Activated CD8-positive, alpha-beta T cell treated with anti-CD3 and anti-CD28 coated beads, Interleukin-2, amount 10 ng/mL, durations not matched to agents 7 days and 5 days (primary cell): ENCODE measurements around the gene ANO4. TPM values are rescaled to one million over a fixed set of nuclear protein-coding genes. Genes with fewer than 3 reads are reported as not detected.

Source experiments
- ATAC-seq: fragments of 150-1000 bp; cut with Tn5 transposase; one replicate; pipeline ENCODE4 v1.10.0; 2021; ENCODE audit warnings: moderate library complexity
- CTCF ChIA-PET: fragments of 350-600 bp; sonication (Branson Sonifier 250); formaldehyde crosslinking; loops from one replicate; lab custom pipeline; 2021; ENCODE audit warnings: antibody characterized with exemption; lab: Charles Lee
- POLR2A ChIA-PET: fragments of 350-600 bp; sonication (Branson Sonifier 250); formaldehyde crosslinking; loops from one replicate; lab custom pipeline; 2021; ENCODE audit warnings: antibody characterized with exemption; lab: Charles Lee
- DNase-seq: peaks from one replicate; pipeline ENCODE4 v3.0.0-alpha.2; 2020
- H3K27ac Mint-ChIP-seq: one replicate; pipeline ENCODE4 v1.8.0; 2021; ENCODE audit warnings: mild to moderate bottlenecking, mixed read lengths
- H3K27me3 Mint-ChIP-seq: one replicate; pipeline ENCODE4 v1.8.0; 2021; ENCODE audit warnings: low read depth, mixed read lengths
- H3K36me3 Mint-ChIP-seq: one replicate; pipeline ENCODE4 v1.8.0; 2021; ENCODE audit warnings: low read depth, mixed read lengths
- H3K4me1 Mint-ChIP-seq: one replicate; pipeline ENCODE4 v1.8.0; 2021; ENCODE audit warnings: low read depth, mixed read lengths
- H3K4me3 Mint-ChIP-seq: one replicate; pipeline ENCODE4 v1.8.0; 2021; ENCODE audit warnings: mild to moderate bottlenecking, mixed read lengths
- H3K9me3 Mint-ChIP-seq: one replicate; pipeline ENCODE4 v1.8.0; 2022; ENCODE audit warnings: mixed read lengths; ENCODE audit not compliant: insufficient read depth
- total RNA-seq, 2 experiments: library from RNA; stranded (reverse); gene quantifications; one replicate each; pipeline ENCODE4 v1.2.3, GENCODE V29; 2021

The ANO4 gene
- total RNA-seq, 2 experiments from 2014 or later, result not detected

DNA sequence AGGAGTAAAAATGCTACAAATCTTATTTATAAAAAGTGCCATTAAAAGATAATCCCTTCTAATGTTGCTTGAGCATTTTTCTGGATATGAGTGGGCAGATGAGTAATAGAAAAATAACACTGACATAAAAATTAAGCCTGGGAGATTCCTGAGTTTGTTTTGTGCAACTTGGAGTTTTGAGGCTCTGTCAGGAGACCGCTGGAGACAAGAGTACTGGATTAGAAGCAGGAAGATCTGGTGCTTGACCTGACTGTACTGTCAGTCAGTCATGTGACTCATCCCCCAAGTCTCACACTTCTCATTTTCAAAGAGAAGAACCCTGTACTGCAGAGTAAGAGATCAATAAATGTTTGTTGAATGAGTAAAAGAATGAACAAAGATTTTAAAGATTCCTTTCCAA lies 29.4 kb downstream of the ANO4 start:
- H3K27me3 Mint-ChIP-seq, result no peaks in the 10 kb centered on the region
- no peaks in the 10 kb centered on the region for H3K36me3 Mint-ChIP-seq
- ChIA-PET CTCF (no interaction called here), POLR2A (no interaction called here)
- H3K27ac Mint-ChIP-seq, result no peak overlapping the region
- no peak overlapping the region for H3K4me3 Mint-ChIP-seq
- no peaks in the 10 kb centered on the region for H3K9me3 Mint-ChIP-seq
- ATAC-seq (no peak), DNase-seq (no peak)
- H3K4me1 Mint-ChIP-seq, result no peaks in the 10 kb centered on the region

DNA sequence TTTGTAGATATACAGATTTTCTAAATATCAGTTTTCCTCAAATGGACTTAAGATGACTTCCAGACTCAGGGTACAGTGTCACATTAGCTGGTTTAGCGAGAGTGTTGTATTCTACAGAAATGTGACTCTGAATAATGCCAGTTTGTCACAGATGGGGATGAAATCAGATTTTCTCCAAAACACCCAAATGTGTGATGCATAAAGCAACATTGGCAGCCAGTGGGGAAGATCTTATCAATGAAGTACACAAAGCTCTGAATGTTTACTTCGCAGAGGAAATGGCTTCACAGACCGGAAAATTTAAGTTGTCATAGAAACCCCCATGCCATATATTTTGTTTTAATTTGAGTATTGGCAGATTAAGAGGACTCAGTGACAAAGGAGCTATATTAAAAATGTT lies 29.9 kb downstream of the ANO4 start:
- DNase-seq (no peak), ATAC-seq (no peak)
- no peaks in the 10 kb centered on the region for H3K27me3 Mint-ChIP-seq
- POLR2A ChIA-PET, result no interaction called here
- no peak overlapping the region for H3K4me3 Mint-ChIP-seq
- no peak overlapping the region for H3K27ac Mint-ChIP-seq
- no peaks in the 10 kb centered on the region for H3K9me3 Mint-ChIP-seq
- CTCF ChIA-PET, result no interaction called here
- no peaks in the 10 kb centered on the region for H3K4me1 Mint-ChIP-seq
- no peaks in the 10 kb centered on the region for H3K36me3 Mint-ChIP-seq

DNA sequence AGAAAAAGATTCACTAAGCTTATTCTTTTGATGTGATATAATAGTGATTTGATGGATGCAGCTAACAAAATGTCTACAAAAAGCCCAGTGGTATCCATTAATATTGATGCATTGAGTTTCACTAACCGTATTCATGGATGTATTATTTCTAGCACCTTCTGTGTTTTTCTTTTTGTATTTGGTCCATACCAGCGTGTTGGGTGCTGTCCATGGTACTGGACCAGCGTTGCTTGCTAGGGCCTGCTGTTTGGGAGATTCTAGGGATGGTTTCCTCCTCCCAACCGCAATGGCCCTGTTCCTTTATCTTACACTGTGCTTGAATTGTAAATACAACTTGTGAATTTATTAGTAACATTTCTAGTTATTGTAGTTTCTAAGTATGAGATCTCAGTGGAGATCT lies 31.7 kb downstream of the ANO4 start:
- H3K27ac Mint-ChIP-seq, result no peak overlapping the region
- CTCF ChIA-PET, result no interaction called here

DNA sequence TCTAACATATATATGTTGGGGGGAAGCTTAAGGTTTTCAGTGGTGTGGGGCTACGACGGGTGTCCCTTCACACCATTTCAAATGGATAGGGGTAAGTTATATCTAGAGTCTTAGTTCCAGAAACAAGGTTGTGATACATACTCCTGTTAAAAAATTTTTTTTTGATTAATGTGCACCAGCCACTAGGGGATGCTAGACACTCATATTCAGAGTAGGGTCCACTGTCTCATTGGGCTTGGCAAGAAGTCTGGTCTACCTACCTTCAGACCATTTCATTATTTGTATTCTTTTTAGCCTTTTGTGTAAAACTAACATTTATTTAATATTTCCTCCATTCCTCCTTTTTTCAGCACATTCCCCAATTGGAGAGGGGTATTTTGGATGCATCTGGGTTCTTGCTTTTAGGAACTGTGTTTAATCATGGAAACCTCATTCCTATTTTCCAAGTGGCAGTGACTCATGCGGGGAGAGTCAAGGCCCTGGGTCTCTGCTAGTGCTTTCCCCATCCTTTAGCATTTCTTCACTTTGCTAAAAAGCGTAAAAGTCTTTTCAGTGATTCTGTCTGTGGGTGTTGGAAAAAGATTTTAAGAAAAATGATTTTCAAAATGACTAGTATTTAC lies 33.4 kb downstream of the ANO4 start:
- H3K9me3 Mint-ChIP-seq, result no peaks in the 10 kb centered on the region
- H3K36me3 Mint-ChIP-seq, result no peaks in the 10 kb centered on the region
- ATAC-seq (no peak), DNase-seq (no peak)
- H3K4me3 Mint-ChIP-seq, result no peak overlapping the region
- ChIA-PET POLR2A (no interaction called here), CTCF (interaction anchor here (0.7 to 1.2 kb wide), 3 partner anchors 9 to 495 kb away, joined by 3 read pairs; no protein-coding TSS in a partner anchor)
- no peaks in the 10 kb centered on the region for H3K4me1 Mint-ChIP-seq
- no peaks in the 10 kb centered on the region for H3K27me3 Mint-ChIP-seq
- H3K27ac Mint-ChIP-seq, result no peak overlapping the region

More for the DNA sequence above, 31.7 kb downstream of the ANO4 start:
- H3K4me3 Mint-ChIP-seq, result no peak overlapping the region
- no peaks in the 10 kb centered on the region for H3K36me3 Mint-ChIP-seq
- peak; percentile 46 for DNase-seq
- POLR2A ChIA-PET, result no interaction called here
- no peak for ATAC-seq
- no peaks in the 10 kb centered on the region for H3K9me3 Mint-ChIP-seq
- no peaks in the 10 kb centered on the region for H3K4me1 Mint-ChIP-seq
- H3K27me3 Mint-ChIP-seq, result no peaks in the 10 kb centered on the region

DNA sequence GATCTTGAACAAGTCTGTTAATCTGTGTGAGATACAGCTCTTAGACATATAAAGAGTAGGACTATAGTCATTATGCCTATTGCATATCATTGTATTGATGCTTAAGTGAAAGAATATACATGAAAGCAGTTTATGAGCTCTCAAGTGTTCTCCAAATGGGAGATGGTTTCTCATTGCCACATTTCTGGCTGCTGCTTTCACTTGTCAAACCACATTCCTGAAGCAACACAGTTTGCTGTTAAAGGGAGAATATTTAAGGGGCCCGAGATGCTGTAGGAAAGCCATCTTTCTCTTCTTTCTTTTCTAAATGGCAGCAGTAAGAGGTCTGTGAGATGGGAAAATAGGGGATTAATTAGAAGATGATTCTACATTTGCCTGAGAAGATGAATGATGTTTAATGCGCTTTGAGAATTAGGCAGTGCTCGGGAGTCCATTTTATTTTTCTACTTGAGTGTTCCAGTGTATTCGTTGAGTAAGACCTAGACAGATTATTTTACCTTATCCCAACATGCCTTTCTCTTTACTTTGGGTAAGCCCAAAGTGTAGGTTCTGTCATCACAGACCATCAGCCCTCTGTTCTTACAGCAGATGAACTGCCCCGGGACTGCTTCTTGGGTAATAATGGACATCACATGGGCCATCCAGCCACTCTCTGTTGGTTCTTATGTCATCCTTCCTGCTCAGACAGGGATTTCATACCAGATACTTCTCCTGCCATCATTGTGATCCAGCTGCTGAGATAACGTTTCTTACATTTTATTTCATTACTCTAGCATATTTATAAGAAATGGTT lies 35.6 kb downstream of the ANO4 start:
- CTCF ChIA-PET, result no interaction called here
- Mint-ChIP-seq H3K4me3 (no peak overlapping the region), H3K4me1 (no peaks in the 10 kb centered on the region), H3K36me3 (no peaks in the 10 kb centered on the region), H3K9me3 (no peaks in the 10 kb centered on the region), H3K27ac (no peak overlapping the region), H3K27me3 (no peaks in the 10 kb centered on the region)
- DNase-seq (no peak), ATAC-seq (no peak)
- POLR2A ChIA-PET, result no interaction called here

DNA sequence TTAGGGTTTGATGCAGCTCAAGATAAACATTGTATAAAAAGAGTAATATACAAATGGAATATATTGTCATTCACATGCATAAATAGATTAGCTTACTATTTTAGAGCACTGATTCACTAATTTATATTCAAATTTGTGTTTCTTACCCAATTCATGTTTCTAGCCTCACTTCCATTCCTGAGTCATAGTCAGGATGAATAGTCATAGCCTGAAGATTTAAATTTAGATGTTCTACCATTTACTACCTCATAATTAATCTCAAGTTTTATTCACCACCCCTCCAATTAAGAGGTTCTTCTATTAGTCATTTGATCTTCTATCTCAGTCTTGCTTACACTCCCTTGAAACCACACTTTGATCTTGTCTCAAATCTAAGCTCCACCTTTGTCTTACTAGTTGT lies 38.7 kb downstream of the ANO4 start:
- Mint-ChIP-seq H3K4me3 (no peak overlapping the region), H3K9me3 (no peaks in the 10 kb centered on the region), H3K4me1 (no peaks in the 10 kb centered on the region), H3K27ac (no peak overlapping the region), H3K27me3 (no peaks in the 10 kb centered on the region), H3K36me3 (no peaks in the 10 kb centered on the region)
- ATAC-seq (no peak), DNase-seq (no peak)
- POLR2A ChIA-PET, result no interaction called here
- CTCF ChIA-PET, result interaction anchor here (1.5 kb wide), 1 partner anchor 8 kb away, joined by 3 read pairs; no protein-coding TSS in a partner anchor

DNA sequence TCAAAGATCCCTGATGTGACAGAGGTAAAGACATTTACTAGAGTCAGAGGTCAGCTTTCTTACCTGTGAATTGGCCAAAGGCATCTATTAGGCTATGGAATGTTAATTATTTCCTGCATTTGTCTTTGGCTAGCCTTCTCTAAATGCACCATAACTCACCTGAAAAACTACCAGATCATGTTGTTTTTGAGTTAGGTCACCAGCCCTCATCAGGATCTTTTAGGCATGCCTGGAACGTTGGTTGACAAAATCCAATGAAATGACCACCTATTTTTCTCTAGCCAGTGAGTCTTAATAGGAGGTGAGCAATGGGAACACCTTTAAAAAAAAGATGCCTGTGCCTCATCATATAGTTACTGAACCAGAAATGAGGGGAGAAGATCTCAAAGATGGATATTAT lies 46.2 kb downstream of the ANO4 start:
- Mint-ChIP-seq H3K27me3 (no peaks in the 10 kb centered on the region), H3K4me1 (no peaks in the 10 kb centered on the region), H3K9me3 (no peaks in the 10 kb centered on the region), H3K36me3 (no peaks in the 10 kb centered on the region), H3K4me3 (no peak overlapping the region), H3K27ac (no peak overlapping the region)
- no peak for DNase-seq
- POLR2A ChIA-PET, result no interaction called here
- CTCF ChIA-PET, result no interaction called here
- ATAC-seq, result no peak

DNA sequence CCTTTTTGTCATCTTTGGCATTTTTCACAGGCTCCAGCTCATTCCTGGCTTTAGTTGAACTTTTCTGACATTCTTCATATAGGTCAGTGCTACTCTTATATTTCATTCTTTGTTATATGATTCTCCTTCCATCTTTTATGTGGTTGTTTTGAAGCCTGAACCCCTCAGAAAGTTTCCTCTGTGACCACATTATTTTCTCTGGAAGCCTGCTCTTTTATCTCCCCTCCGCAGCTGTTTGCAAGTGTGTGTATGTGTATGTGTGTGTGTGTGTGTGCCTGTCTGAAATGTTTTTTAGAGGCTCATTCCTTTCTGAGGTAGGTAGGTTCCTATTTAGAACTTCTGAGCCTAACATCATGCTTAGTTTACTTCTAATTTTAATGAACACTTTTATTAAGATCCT lies 47.6 kb downstream of the ANO4 start:
- no peaks in the 10 kb centered on the region for H3K36me3 Mint-ChIP-seq
- no peak overlapping the region for H3K27ac Mint-ChIP-seq
- ATAC-seq, result no peak
- DNase-seq, result no peak
- POLR2A ChIA-PET, result no interaction called here
- H3K9me3 Mint-ChIP-seq, result no peaks in the 10 kb centered on the region
- CTCF ChIA-PET, result no interaction called here
- no peaks in the 10 kb centered on the region for H3K4me1 Mint-ChIP-seq
- no peaks in the 10 kb centered on the region for H3K27me3 Mint-ChIP-seq
- H3K4me3 Mint-ChIP-seq, result no peak overlapping the region

DNA sequence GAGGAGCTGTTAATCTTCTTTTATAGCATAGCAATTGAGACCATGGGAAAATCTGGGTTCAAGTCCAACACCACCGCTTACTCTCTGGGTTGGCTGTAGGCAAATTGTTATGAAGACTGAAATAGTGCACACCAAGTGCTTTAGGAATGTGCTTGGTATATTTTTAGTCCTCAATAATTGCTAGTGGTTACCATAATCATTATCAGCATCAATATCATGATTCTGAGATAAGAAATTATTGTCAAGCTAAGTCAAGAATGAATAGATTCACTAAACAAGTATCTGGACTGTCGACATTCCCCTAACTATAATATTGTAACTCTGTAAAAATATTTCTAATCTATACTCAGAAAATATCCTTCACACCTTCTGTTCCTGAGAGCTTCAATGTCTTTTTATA lies 48.5 kb downstream of the ANO4 start:
- DNase-seq (no peak), ATAC-seq (no peak)
- H3K36me3 Mint-ChIP-seq, result no peaks in the 10 kb centered on the region
- no peaks in the 10 kb centered on the region for H3K9me3 Mint-ChIP-seq
- ChIA-PET POLR2A (no interaction called here), CTCF (no interaction called here)
- no peak overlapping the region for H3K27ac Mint-ChIP-seq
- H3K27me3 Mint-ChIP-seq, result no peaks in the 10 kb centered on the region
- H3K4me1 Mint-ChIP-seq, result no peaks in the 10 kb centered on the region
- no peak overlapping the region for H3K4me3 Mint-ChIP-seq

DNA sequence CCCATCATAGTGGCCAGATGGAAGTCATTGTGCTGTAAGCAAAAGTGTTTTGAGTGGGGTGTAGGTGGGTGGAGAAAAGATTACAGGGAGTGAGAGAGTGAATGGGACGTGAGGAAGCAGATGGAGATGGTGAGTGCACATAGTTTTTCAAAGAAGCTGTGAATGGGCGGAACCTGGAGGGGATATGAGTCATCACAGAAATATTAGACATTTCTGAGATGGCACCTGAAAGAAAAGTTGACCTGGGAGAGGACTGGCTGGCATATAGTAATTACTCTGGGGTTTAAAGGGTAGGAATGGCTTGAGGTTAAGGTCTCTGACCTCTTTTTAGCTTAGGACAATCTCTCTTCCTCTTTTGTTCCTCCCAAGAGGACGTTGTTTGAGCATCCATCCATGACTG lies 50.5 kb downstream of the ANO4 start:
- Mint-ChIP-seq H3K4me1 (no peaks in the 10 kb centered on the region), H3K9me3 (no peaks in the 10 kb centered on the region), H3K27me3 (no peaks in the 10 kb centered on the region), H3K4me3 (no peak overlapping the region), H3K36me3 (no peaks in the 10 kb centered on the region), H3K27ac (no peak overlapping the region)
- ChIA-PET CTCF (no interaction called here), POLR2A (no interaction called here)
- DNase-seq (no peak), ATAC-seq (no peak)

DNA sequence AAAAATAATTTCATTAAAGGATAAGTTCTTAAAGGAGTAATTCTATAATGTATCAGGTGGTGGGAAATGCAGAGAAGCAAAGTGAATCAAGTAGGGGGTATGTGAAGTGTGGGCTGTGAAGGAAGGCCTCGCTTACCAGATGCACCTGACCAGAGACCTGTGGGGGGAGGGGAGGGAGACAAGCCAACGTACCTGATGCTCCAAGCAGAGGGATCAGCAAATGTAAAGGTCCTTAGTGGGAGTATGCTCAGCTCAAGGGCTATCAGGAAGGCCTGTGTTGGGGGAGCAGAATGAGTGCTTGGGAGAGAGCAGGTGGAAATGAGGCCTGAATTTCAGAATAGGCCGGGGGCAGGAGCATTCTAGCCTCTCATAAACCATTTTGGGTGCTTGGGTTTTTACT lies 57.1 kb downstream of the ANO4 start:
- Mint-ChIP-seq H3K27me3 (no peaks in the 10 kb centered on the region), H3K4me3 (no peak overlapping the region), H3K27ac (no peak overlapping the region), H3K9me3 (no peaks in the 10 kb centered on the region), H3K36me3 (no peaks in the 10 kb centered on the region), H3K4me1 (no peaks in the 10 kb centered on the region)
- POLR2A ChIA-PET, result no interaction called here
- ATAC-seq, result no peak
- no peak for DNase-seq
- CTCF ChIA-PET, result no interaction called here

DNA sequence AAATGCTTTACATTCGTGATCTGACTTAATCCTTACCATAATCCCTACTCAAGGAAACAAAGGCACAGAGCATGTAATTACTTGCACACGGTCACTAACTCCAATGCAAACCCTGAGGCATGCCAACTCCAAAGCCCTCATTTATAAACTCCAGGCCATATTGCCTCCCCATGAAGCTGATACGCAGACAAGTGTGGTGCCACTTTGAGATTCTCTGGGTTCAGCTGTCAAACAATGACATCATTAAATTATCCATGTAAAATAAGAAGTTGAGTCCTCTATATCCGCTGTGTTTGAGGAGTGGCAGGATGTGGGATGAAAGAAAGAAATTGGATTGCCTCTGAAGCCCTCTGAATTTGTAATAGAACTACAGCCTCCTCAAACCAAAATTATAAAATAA lies 62.8 kb downstream of the ANO4 start:
- ATAC-seq (no peak), DNase-seq (no peak)
- Mint-ChIP-seq H3K27me3 (no peaks in the 10 kb centered on the region), H3K4me1 (no peaks in the 10 kb centered on the region), H3K9me3 (no peaks in the 10 kb centered on the region), H3K27ac (no peak overlapping the region), H3K4me3 (no peak overlapping the region), H3K36me3 (no peaks in the 10 kb centered on the region)
- POLR2A ChIA-PET, result no interaction called here
- CTCF ChIA-PET, result no interaction called here
